Measurements from ENCODE around the gene KCNIP3. TPM values are rescaled to one million over a fixed set of nuclear protein-coding genes. Genes with fewer than 3 reads are reported as not detected.
A peak's percentile ranks its signal among the peaks of the same experiment; 100 is the strongest.

Gene KCNIP3
- total RNA-seq, 1 experiment from 2014 or later, result 4.5 TPM

DNA sequence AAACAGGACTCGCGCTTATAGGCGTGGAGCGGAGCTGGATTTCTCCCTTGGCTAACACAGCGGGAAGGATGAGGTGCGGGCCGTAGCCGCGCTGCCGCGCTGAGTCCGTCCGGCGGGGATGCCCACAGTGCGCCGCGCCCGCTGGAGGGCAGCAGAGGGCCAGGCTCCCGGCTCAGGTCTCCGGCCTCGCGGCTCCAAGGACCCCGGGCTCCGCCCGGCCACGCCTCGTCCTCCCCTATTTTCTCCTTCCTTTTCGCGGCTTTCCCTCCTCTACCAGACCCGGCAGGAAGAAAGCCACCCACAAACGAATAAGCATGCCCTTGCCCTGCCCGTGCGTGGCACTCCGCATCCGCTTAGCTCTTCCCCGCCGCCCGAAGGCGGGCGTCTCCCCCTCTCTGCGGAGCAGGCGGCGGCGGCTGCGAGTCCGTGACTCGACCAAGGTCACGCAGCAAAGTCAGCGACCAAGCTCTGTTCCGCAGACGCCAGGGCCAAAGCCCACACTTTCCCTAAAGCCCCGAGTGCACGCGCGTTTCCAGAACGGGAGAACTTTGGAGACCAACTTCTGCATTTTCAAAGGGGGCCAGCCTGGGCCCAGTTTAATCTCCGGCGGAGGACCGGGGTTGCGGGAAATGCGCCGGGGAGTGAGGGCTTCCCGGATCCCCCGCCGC is 48.5 kb downstream of the KCNIP3 start:
- peak; percentile 90 for TF ChIP-seq CTCF (conservative IDR thresholded peaks at IDR 0.05)
- TF ChIP-seq EZH2 (IDR thresholded peaks at IDR 0.05; ENCODE audit: low read depth), result peak; percentile 100
- POLR2A ChIA-PET (ENCODE audit: unreplicated experiment), result interaction anchor here (0.5 to 0.6 kb wide), 2 partner anchors 195 to 921 kb away, joined by 3 to 8 read pairs; no protein-coding TSS in a partner anchor
- BruUV-seq (replicated peaks), result no TSS peak
- intact Hi-C loops (cut with micrococcal nuclease; ENCODE audit: unreplicated experiment), result loop anchor here (2.0 kb wide), 1 partner anchor 383 kb away; no protein-coding TSS in a partner anchor
- peaks cover 5% of the 10 kb centered on the region; the same call in 1 of the 2 replicates for H3K4me1 ChIP-seq (replicated peaks; ENCODE audit: insufficient read depth)
- peak overlapping the region; percentile 84 for H3K4me3 ChIP-seq
- H3K27me3 ChIP-seq (ENCODE audit: insufficient read depth, low read depth), result peaks cover 69% of the 10 kb centered on the region
- H3K9me2 ChIP-seq (ENCODE audit: insufficient read depth), result no peaks in the 10 kb centered on the region
- no peaks in the 10 kb centered on the region for H4K20me1 ChIP-seq (ENCODE audit: insufficient read depth)
- H3K36me3 ChIP-seq (ENCODE audit: low read depth), result no peaks in the 10 kb centered on the region
- H3K9me3 ChIP-seq (ENCODE audit: insufficient read depth, low read depth), result no peaks in the 10 kb centered on the region
- no peak overlapping the region for H3K27ac ChIP-seq
- CTCF ChIA-PET, result interaction anchor here (0.9 to 1.5 kb wide), 2 partner anchors 42 to 44 kb away, joined by 3 to 7 read pairs; no protein-coding TSS in a partner anchor
- H2AFZ ChIP-seq, result peak overlapping the region; percentile 95
- H3F3A ChIP-seq (ENCODE audit: insufficient read depth, low read depth), result no peaks in the 10 kb centered on the region
- DNase-seq, result peak; percentile 66 to 85
- H3K4me2 ChIP-seq, result peak overlapping the region; percentile 98
- H3K79me2 ChIP-seq (ENCODE audit: low read depth), result no peaks in the 10 kb centered on the region

DNA sequence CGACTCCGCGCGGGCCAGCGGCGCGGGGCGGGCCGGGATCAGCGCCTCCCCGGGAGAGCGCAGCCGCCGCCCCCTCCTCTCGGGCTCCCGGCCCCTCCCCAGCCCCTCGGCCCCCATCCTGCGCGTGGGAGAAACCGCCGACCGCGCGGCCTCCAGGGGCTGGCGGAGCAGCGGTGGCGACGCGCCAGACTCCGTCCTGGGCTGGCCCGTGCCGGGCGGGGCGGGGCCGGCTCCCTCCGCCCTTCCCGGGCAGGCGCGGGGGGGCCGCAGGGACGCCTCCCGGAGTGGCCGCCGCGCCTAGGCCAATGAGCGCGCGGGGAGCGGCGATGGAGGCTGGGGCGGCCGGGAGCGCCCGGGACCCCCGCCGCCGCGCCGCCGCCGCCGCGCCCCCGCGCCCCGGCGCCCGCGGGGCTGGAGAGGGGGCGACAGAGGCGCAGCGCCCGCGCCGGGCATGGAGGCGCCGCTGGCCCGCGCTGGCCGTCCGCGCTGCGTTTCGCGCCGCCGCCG is 49.1 kb downstream of the KCNIP3 start:
- DNase-seq, result peak in 1 of 2 experiments; percentile 39
- Histone ChIP-seq H3K27me3 (ENCODE audit: insufficient read depth, low read depth) (peaks cover 71% of the 10 kb centered on the region), H3K79me2 (ENCODE audit: low read depth) (no peaks in the 10 kb centered on the region), H3K4me1 (replicated peaks; ENCODE audit: insufficient read depth) (peaks cover 5% of the 10 kb centered on the region; the same call in 1 of the 2 replicates), H3K9me2 (ENCODE audit: insufficient read depth) (no peaks in the 10 kb centered on the region), H2AFZ (peak overlapping the region; percentile 95), H3F3A (ENCODE audit: insufficient read depth, low read depth) (no peaks in the 10 kb centered on the region), H4K20me1 (ENCODE audit: insufficient read depth) (no peaks in the 10 kb centered on the region), H3K27ac (no peak overlapping the region), H3K4me2 (peak overlapping the region; percentile 98), H3K36me3 (ENCODE audit: low read depth) (no peaks in the 10 kb centered on the region), H3K9me3 (ENCODE audit: insufficient read depth, low read depth) (no peaks in the 10 kb centered on the region), H3K4me3 (peak overlapping the region; percentile 84)
- TF ChIP-seq EZH2 (IDR thresholded peaks at IDR 0.05; ENCODE audit: low read depth) (no peak; the same call in 1 of the 2 replicates), CTCF (conservative IDR thresholded peaks at IDR 0.05) (no peak)
- ChIA-PET CTCF (interaction anchor here (1.5 kb wide), 1 partner anchor 44 kb away, joined by 3 read pairs; no protein-coding TSS in a partner anchor), POLR2A (ENCODE audit: unreplicated experiment) (no interaction called here)
- BruUV-seq (replicated peaks), result no TSS peak
- intact Hi-C loops (cut with micrococcal nuclease; ENCODE audit: unreplicated experiment), result no loop called here

- no peaks in the 10 kb centered on the region for H3K79me2 ChIP-seq (ENCODE audit: low read depth)
- no peak overlapping the region for H3K4me3 ChIP-seq
- POLR2A ChIA-PET (ENCODE audit: unreplicated experiment), result no interaction called here
- peaks cover 76% of the 10 kb centered on the region for H3K27me3 ChIP-seq (ENCODE audit: insufficient read depth, low read depth)
- H3K4me2 ChIP-seq, result no peak overlapping the region
- no peaks in the 10 kb centered on the region for H3K36me3 ChIP-seq (ENCODE audit: low read depth)
- CTCF ChIA-PET, result no interaction called here
- BruUV-seq (replicated peaks), result no TSS peak
- DNase-seq, result no peak
- H3K27ac ChIP-seq, result no peak overlapping the region
- peaks cover 5% of the 10 kb centered on the region; the same call in 1 of the 2 replicates for H3K4me1 ChIP-seq (replicated peaks; ENCODE audit: insufficient read depth)
- no peak overlapping the region for H2AFZ ChIP-seq
- H3K9me2 ChIP-seq (ENCODE audit: insufficient read depth), result no peaks in the 10 kb centered on the region
- H3F3A ChIP-seq (ENCODE audit: insufficient read depth, low read depth), result no peaks in the 10 kb centered on the region
- intact Hi-C loops (cut with micrococcal nuclease; ENCODE audit: unreplicated experiment), result no loop called here
- TF ChIP-seq CTCF (conservative IDR thresholded peaks at IDR 0.05) (no peak), EZH2 (IDR thresholded peaks at IDR 0.05; ENCODE audit: low read depth) (no peak)
- H3K9me3 ChIP-seq (ENCODE audit: insufficient read depth, low read depth), result no peaks in the 10 kb centered on the region
- H4K20me1 ChIP-seq (ENCODE audit: insufficient read depth), result no peaks in the 10 kb centered on the region
Measured at GRCh38 chr2:95346738-95347671, 49.9 kb downstream of the KCNIP3 start.
